ENCODE data around the gene PURB.
"Not testable (repeated sequence)": the region's sequence is repeated elsewhere in the genome, so short reads cannot be mapped to it uniquely, and the experiment has no call there.

Gene PURB

DNA sequence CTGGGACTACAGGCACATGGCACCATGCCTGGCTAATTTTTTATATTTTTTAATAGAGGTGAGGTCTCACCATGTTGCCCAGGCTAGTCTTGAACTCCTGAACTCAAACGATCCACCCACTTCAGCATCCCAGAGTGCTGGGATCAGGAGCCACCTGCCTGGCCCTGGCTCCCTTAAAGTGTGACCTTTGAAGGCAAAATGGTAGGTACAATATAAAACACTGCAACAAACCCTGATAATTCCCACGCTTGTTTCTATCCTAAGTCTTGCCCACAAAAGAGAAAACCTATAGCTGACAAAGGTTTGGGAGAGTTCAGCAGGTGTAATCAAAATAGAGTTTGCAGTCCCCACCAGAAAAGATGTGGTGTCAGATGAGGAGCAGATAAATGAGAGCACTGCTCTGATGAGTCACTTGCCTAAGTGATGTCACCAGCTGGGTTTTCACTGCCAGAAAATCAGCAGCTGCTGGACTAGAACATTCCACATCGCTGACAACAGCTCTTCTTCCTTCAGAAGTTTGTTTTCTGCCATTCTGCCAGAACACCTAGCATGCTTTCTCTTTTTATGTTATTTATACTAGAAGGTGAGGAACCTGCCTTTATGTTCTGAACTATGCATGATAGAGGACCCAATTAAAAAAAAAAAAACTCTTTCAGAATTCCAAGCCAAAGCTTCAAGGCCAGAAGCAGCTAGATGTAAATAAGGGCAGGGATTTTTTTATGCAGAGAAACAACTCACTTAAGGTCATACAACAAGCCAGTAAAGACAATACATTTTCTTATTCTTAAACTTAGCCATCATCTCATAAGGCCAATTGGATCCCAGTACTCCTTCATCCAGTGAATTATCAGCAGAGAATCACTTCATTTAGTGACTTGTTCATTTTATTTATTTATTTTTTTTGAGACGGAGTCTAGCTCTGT, 18.0 kb downstream of the PURB start:
- CTCF ChIA-PET, result interaction anchor here (0.6 to 1.2 kb wide), 3 partner anchors 12 to 1650 kb away, joined by 3 to 5 read pairs (median 3); no protein-coding TSS in a partner anchor
- TF ChIP-seq, protein P1, sequence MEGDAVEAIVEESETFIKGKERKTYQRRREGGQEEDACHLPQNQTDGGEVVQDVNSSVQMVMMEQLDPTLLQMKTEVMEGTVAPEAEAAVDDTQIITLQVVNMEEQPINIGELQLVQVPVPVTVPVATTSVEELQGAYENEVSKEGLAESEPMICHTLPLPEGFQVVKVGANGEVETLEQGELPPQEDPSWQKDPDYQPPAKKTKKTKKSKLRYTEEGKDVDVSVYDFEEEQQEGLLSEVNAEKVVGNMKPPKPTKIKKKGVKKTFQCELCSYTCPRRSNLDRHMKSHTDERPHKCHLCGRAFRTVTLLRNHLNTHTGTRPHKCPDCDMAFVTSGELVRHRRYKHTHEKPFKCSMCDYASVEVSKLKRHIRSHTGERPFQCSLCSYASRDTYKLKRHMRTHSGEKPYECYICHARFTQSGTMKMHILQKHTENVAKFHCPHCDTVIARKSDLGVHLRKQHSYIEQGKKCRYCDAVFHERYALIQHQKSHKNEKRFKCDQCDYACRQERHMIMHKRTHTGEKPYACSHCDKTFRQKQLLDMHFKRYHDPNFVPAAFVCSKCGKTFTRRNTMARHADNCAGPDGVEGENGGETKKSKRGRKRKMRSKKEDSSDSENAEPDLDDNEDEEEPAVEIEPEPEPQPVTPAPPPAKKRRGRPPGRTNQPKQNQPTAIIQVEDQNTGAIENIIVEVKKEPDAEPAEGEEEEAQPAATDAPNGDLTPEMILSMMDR (conservative IDR thresholded peaks at IDR 0.05; ENCODE audit: low read depth), result no peak
- POLR2A ChIA-PET (ENCODE audit: low non-redundant PET), result interaction anchor here (0.7 kb wide), 1 partner anchor 18 kb away, joined by 5 read pairs; the partner anchor contains the start of gene PURB
- H3K27ac ChIP-seq, result peak overlapping the region; percentile 46; the same call in 1 of the 2 replicates
- DNase-seq (ENCODE audit: low spot score), result peak; percentile 71

DNA sequence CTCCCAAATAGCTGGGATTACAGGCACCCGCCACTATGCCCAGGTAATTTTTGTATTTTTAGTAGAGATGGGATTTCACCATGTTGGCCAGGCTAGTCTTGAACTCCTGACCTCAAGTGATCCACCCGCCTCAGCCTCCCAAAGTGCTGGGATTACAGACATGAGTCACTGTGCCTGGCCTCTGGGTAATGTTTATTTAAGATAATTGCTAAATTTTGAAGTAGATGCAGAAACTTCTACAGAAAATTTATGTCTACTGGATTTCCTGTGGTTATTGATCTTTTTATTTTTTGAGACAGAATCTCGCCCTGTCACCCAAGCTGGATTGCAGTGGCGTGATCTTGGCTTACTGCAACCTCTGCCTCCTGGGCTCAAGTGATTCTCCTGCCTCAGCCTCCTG, 23.4 kb downstream of the PURB start:
- POLR2A ChIA-PET (ENCODE audit: low non-redundant PET); DNase-seq (ENCODE audit: low spot score); H3K27ac ChIP-seq: not testable (repeated sequence)
- CTCF ChIA-PET, result interaction anchor here (0.6 to 1.2 kb wide), 3 partner anchors 63 to 638 kb away, joined by 3 to 4 read pairs (median 4); no protein-coding TSS in a partner anchor

DNA sequence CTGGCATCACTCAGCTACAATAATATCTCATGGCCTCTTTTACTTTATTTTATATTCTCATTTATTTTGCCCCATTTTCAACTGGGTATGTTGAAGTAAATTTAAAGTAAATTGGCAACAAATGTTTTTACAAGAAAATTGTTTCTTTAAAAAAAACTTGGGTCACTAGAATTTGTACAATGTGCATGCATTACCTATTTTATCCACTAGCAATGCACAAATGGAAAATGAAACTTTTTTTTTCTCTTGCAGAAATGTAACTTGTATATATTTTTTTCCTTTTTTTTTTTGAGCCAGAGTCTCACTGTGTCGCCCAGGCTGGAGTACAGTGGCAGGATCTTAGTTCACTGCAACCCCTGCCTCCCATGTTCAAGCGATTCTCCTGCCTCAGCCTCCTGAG, 27.2 kb downstream of the PURB start:
- CTCF ChIA-PET, result interaction anchor here (0.6 to 2.9 kb wide), 5 partner anchors 26 to 278 kb away, joined by 3 to 43 read pairs (median 6); partner anchors contain the start of gene PURB

DNA sequence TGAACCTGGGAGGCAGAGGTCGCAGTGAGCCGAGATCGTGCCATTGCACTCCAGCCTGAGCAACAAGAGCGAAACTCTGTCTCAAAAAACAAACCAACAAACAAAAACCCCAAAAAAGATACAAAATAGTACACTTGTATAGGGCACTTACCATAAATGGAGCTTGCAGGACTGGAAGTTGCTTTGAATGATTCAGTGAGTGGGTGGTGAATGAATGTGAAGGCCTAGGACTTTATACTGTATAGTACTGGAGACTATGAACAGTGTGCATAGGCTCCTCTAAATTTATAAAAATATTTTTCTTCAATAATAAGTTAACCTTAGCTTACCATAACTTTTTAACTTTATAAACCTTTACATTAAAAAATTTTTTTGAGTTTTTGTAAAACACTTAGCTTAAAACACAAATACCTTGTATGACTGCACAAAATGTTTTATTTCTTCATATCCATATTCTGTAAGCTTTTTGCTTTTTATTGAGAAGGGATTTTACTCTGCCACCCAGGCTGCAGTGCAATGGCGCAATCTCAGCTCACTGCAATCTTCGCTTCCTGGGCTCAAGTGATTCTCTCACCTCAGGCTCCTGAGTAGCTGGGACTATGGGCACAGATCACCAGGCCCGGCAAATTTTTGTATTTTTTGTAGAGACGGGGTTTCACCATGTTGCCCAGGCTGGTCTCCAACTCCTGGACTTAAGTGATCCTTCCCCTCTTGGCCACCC, 30.5 kb downstream of the PURB start:
- no peak for DNase-seq (ENCODE audit: low spot score)
- ChIA-PET CTCF (interaction anchor here (0.6 to 1.8 kb wide), 2 partner anchors 234 to 281 kb away, joined by 3 to 8 read pairs; no protein-coding TSS in a partner anchor), POLR2A (ENCODE audit: low non-redundant PET) (interaction anchor here (0.6 kb wide), 1 partner anchor 14 kb away, joined by 8 read pairs; no protein-coding TSS in a partner anchor)
- no peak overlapping the region for H3K27ac ChIP-seq
- TF ChIP-seq, protein P1 (conservative IDR thresholded peaks at IDR 0.05; ENCODE audit: low read depth), result no peak

More for the DNA sequence above, 27.2 kb downstream of the PURB start:
- DNase-seq (ENCODE audit: low spot score), result no peak
- POLR2A ChIA-PET (ENCODE audit: low non-redundant PET), result no interaction called here
- TF ChIP-seq, protein P1 (conservative IDR thresholded peaks at IDR 0.05; ENCODE audit: low read depth), result peak; percentile 37
- no peak overlapping the region for H3K27ac ChIP-seq

DNA sequence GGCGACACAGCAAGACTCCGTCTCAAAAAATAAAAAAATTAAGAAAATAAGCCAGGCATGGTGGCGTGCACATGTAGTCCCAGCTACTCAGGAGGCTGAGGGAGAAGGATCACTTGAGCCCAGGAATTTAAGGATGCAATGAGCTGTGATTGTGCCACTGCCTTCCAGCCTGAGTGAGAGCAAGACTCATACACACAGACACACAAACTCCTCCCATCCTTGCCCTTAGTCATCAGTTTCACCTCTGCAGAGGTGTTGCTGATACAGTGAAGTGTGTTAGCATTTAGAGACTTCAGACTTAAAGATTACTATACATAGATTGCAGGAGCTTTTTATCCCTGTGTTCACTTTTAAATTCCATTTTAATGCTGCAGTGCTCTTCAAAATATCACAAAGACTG, 31.9 kb downstream of the PURB start:
- ChIA-PET POLR2A (ENCODE audit: low non-redundant PET) (no interaction called here), CTCF (interaction anchor here (0.5 to 1.4 kb wide), 2 partner anchors 25 to 51 kb away, joined by 3 read pairs; no protein-coding TSS in a partner anchor)
- H3K27ac ChIP-seq, result no peak overlapping the region
- TF ChIP-seq, protein P1 (conservative IDR thresholded peaks at IDR 0.05; ENCODE audit: low read depth), result no peak
- DNase-seq (ENCODE audit: low spot score), result no peak

DNA sequence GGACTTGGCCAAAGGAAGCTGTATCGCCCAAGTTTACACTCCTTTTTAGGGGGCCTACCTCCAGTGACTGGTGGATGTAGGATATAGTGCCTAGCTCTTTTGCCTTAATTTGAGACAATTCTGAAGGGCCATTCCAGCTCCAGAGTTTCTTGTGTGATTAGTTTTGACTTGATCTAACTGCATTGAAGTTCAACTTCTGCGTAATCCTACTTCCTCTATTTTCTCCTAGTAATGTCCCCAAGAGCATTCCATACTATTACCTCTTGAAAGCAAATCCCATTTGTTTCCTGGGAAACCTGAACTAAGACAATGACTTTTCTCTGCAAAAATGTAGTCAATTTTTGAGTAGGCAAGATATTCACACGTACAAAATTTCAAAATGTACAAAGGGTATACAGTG, 32.7 kb downstream of the PURB start:
- ChIA-PET POLR2A (ENCODE audit: low non-redundant PET) (no interaction called here), CTCF (interaction anchor here (0.5 to 1.4 kb wide), 2 partner anchors 25 to 50 kb away, joined by 3 read pairs; no protein-coding TSS in a partner anchor)
- TF ChIP-seq, protein P1 (conservative IDR thresholded peaks at IDR 0.05; ENCODE audit: low read depth), result no peak
- DNase-seq (ENCODE audit: low spot score), result no peak
- H3K27ac ChIP-seq, result no peak overlapping the region
